IPS-NIHi7 (cell line): Measurements from ENCODE around the gene PCP4.

Experiments used
- DNase-seq: peaks from one replicate; pipeline ENCODE4 v3.0.0; 2012; ENCODE audit warnings: mixed read lengths; ENCODE audit errors: extremely low spot score

PCP4 gene

DNA sequence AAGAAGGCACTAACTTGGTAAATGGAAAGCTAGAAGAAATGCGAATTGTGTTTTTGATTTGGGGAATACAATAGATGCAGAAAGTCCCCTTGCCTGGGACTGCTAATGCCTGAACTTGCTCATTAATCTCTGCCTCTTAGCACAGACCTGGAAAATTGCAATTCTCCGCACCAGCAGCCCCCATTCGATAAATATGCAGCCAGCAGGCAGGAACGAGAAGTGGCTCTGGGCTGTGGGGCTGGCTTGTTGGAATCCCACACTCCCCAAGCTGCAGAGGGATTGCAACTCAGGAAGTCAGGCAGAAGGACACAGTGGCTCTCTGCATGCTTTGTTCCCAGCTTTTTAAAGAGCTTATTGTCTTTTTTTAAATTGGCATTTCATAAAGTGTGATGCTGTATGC lies 51.3 kb downstream of the PCP4 start:
- no peak for DNase-seq

- no peak for DNase-seq
These were observed 56.2 kb downstream of the PCP4 start for GRCh38 chr21:39923476-39923875.

GRCh38 chr21:39924577-39925308 lies 57.5 kb downstream of the PCP4 start:
- DNase-seq, result peak; percentile 58

DNA sequence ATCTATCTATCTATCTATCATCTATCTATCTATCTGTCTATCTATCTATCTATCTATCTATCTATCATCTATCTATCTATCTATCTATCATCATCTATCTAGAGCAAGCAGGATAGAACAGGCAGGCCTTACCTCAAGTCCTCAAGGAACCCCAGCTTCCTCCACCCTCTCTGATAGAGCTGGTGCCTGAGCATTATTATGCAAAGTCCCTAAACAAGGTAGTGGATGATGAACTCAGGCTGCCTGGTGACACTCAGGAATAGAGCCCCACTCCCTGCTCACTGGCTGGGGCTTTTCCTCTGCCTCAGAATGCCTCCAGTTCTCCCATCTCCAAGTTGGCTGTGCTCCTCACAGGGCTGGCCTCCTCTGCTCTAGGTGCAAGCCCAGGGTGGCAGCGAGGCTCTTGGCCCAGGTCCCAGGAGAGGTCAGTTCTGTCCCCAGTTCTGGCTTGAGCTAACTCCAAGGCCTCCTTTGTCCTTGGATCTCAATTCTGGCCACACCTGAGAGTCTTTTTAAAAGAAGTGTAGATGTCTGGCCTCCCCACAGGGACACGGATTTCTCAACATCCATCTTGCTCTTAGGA lies 60.2 kb downstream of the PCP4 start:
- no peak for DNase-seq

- DNase-seq, result no peak
These were observed 65.1 kb downstream of the PCP4 start for GRCh38 chr21:39932335-39932734.

- no peak for DNase-seq
These were observed 67.7 kb downstream of the PCP4 start for GRCh38 chr21:39934895-39935294.

GRCh38 chr21:39935716-39936115 lies 68.5 kb downstream of the PCP4 start:
- DNase-seq, result no peak

DNA sequence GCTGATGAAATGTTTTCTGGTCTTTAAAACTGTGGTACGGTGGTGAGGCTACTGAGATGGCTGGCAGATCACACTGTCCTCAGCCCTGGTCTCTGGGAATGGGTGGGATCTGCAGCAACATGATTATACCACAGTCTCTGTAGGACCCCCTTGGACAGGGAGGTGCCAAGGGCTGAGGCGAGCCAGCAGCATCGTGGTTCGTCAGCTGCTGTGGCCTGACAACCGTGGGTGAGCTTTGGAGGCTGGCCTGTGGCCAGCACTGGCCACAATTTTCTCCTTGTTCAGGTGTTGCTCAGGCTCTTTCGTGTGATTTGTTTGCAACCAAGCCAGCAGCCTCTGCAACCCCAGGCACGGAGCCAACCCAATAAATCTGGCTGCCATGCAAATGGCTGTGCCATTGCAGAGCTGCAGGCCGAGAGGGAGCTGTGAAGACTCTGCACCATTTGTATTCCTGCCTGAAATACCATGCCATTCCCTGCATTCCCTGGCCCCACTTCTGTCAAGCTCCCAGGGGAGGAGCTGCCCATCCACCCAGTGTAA lies 70.9 kb downstream of the PCP4 start:
- no peak for DNase-seq

DNA sequence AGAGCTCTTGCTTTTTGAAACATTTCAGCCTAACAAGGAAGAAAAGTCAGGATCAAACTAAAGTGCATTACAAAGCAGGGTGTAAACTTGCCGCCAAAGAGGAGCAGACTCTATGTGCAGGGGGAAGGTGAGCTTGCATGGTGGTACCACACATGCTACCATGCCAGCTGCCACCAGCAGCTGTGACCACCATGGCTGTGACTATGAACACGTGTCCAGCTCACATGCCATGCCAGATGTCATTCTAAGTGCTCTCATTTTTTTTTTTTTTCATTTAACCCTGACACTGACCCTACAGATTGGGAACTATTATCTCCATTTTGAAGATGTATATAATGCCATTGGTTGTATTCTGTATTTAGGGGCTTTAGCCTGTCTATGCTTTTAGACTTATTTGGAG lies 79.0 kb downstream of the PCP4 start:
- no peak for DNase-seq

- no peak for DNase-seq
These were observed 79.8 kb downstream of the PCP4 start for GRCh38 chr21:39947031-39947430.

DNA sequence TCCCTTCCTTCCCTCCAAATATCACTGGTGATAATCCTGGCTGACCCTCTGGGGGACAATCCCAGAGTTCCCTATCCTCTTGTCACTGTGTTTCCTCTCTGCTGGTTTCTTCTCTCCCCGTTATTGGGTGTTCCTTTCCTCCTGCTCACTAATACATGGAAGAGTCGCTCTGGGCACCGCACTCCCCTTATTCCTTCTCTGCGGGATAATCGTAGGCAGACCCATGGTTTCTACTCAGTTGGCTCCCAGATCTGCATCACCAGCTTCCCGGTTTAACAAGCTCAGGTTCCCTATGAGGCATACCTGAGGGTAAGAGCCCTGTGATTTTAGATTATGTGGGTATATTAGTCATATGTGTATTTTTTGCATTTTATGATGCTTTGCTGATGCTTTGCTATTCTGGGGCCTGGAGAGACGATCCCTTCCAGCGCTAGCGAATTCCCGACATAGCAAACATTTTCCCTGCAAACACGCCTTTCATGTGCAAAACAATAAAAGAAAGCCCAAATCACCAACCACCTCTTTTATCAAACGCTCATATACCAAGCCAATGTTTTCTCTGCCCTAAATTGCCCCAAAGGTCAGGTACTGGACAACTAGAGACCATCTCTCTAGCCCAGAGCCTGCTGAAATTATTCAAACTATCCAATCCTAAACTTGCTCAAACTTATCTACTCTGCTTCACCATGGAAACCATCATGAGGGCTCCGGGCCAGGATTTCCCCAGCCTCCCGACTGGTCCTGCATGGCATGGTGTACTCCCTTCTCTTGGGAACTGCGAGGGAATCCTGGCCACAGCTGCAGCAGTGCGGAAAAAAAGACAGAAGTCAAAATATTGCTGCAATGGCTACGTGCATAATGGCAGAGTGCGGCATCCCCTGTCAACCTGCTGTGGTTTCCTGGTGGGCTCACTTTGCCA lies 84.2 kb downstream of the PCP4 start:
- DNase-seq, result peak; percentile 18

DNA sequence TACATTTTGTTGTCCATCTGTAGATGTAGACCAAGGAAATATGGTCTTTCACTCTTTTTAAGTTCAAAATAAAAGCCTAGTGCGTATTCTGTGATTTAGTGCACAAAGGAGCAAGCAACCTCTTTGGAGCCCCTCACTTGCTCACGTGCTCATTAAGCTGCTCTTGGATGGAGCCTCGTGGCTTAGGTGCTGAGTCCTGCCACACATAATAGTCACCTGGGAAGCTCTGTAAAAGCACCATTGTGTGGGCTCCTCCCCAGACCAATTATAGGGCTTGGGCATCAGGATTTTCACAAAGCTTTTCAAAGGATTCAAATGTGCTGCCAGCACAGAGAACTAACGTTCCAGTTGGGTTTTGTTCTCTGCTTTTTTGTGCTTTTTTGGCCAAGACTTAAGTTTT lies 85.0 kb downstream of the PCP4 start:
- no peak for DNase-seq

DNA sequence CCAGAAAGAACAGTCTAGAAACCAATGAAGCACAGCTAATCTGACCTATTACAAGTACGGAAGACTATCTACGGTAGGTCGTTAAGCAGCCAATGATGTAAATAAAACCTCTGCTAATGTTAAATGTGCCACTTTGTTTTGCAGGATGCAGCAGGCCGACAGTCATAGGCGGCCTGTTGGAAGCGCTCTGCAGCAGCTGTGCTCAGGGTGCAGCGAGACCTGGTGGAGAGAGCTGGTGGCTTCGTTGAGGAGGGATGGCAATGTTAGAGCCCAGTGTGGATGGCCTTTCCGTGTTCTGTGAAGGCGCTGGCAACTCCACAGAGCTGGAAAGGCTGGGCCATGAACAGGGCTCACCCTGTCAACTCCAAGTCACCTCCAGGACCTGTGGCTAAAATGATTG lies 87.3 kb downstream of the PCP4 start:
- DNase-seq, result no peak

DNA sequence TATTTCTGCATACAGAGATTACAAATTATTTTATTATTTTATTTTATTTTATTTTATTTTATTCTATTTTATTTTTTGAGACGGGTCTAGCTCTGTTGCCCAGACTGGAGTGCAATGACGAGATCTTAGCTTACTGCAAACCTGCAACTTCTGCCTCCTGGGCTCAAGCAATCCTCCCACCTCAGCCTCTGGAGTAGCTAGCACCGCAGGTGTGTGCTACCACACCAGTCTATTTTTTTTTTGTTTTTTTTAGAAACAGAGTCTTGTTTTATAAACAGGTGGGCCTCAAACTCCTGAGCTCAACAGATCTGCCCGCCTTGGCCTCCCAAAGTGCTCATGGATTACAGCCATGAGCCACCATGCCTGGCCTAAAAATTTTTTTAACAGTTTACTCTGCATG lies 88.1 kb downstream of the PCP4 start:
- DNase-seq, result no peak

- no peak for DNase-seq
These were observed 89.3 kb downstream of the PCP4 start for GRCh38 chr21:39956586-39956985.

DNA sequence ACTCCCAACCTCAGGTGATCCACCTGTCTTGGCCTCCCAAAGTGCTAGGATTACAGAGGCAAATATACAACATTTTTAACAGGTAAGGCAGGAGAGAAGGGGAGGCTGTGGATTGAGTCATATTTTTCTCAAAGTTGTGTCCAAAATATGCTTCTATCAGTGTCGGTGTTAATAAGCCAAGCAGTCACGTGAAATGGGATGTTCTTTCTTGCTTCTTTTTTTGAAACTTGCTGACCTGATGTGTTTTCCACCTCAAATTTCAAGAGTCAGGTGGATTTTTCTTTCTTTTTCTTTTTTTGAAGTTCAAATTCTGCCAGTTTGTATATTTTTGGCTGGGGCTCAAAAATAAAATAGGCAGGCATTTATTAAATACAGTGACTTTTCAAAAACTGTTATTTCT lies 91.5 kb downstream of the PCP4 start:
- no peak for DNase-seq

- DNase-seq, result no peak
These were observed 94.0 kb downstream of the PCP4 start for GRCh38 chr21:39961251-39961650.

DNA sequence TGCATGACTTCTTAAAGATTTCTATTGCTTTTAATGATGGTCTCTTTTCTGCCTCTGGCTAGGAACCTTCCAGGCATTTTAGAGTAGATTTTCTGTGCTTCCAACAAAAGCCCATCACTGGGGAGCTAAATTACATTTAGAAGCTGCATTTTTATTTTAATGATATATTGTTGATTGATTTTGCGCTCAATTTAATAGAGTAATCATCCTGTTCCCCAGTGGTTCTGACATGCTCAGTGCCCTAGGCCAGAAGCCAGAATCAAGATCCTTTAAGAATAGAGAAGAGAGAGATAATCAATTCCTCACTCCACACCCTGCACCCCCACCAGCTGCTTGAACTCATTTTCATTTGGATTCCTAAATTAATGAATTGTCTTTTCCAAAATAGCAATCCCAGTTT lies 97.8 kb downstream of the PCP4 start:
- DNase-seq, result no peak

DNA sequence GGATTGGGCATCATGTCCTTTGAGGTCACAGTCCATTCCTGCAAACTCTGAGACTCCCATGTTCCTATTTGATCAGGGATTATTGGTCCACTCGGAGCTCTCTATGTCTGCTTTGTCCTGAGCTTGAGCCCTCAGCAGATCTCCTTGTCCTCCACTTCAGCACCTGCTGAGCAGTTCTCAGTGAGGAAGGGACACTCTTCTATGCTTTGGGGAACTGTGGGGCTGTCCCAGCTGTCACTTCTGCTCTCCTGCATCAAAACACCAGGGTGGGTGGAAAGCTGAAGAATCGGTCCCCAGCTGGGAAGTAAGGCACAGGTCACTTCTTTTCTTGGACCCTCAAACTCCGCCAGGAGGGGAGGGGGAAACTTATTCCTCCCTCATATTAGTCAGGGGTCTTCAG lies 99.5 kb downstream of the PCP4 start:
- DNase-seq, result no peak

- no peak for DNase-seq
These were observed 100.8 kb downstream of the PCP4 start for GRCh38 chr21:39968010-39968409.

GRCh38 chr21:39969691-39970364 lies 102.6 kb downstream of the PCP4 start:
- no peak for DNase-seq

- no peak for DNase-seq
These were observed 104.7 kb downstream of the PCP4 start for GRCh38 chr21:39971956-39972355.
